Progenitor cell of endocrine pancreas (in vitro differentiated cells): ENCODE results near the gene IFT80. TPM values are rescaled to one million over a fixed set of nuclear protein-coding genes. Genes with fewer than 3 reads are reported as not detected.

ENCODE experiments used
- DNase-seq: peaks from one replicate; pipeline ENCODE4 v3.0.0; 2021; ENCODE audit warnings: low spot score; ENCODE audit not compliant: unreplicated experiment
- H3K27ac Mint-ChIP-seq: 2 replicates; pipeline ENCODE4 v1.8.0; 2021; ENCODE audit warnings: mild to moderate bottlenecking, moderate library complexity, mixed read lengths
- H3K27me3 Mint-ChIP-seq: 2 replicates; pipeline ENCODE4 v1.8.0; 2021; ENCODE audit warnings: mixed read lengths
- H3K36me3 Mint-ChIP-seq: 2 replicates; pipeline ENCODE4 v1.8.0; 2022; ENCODE audit warnings: mixed read lengths; ENCODE audit not compliant: insufficient read depth
- H3K4me1 Mint-ChIP-seq: 2 replicates; pipeline ENCODE4 v1.8.0; 2021; ENCODE audit warnings: low read depth, mixed read lengths
- H3K4me3 Mint-ChIP-seq: 2 replicates; pipeline ENCODE4 v1.8.0; 2021; ENCODE audit warnings: low read depth, mild to moderate bottlenecking, moderate library complexity, mixed read lengths
- H3K9me3 Mint-ChIP-seq: 2 replicates; pipeline ENCODE4 v1.8.0; 2021; ENCODE audit warnings: low read depth, mixed read lengths
- CTCF ChIP-seq: fragments of 200-600 bp; sonication (generic); IDR thresholded peaks from one replicate; pipeline ENCODE4 v1.5.0; 2021; ENCODE audit warnings: antibody characterized with exemption, mild to moderate bottlenecking; ENCODE audit not compliant: unreplicated experiment
- total RNA-seq: library from RNA; stranded (reverse); gene quantifications from 2 replicates; pipeline ENCODE4 v1.2.1, GENCODE V29; 2021

IFT80 gene
- total RNA-seq, 1 donor from 2014 or later = 48.1 TPM

GRCh38 chr3:160220038-160220437 lies 179.0 kb downstream of the IFT80 start:
- no peaks in the 10 kb centered on the region for H3K36me3 Mint-ChIP-seq
- no peak overlapping the region for H3K4me3 Mint-ChIP-seq
- no peaks in the 10 kb centered on the region for H3K9me3 Mint-ChIP-seq
- H3K27me3 Mint-ChIP-seq = peaks cover 85% of the 10 kb centered on the region
- no peak for DNase-seq
- no peak overlapping the region for H3K27ac Mint-ChIP-seq
- TF ChIP-seq CTCF = no peak
- peaks cover 4% of the 10 kb centered on the region for H3K4me1 Mint-ChIP-seq

- no peak for TF ChIP-seq CTCF
- Mint-ChIP-seq H3K27me3 (peaks cover 76% of the 10 kb centered on the region), H3K36me3 (no peaks in the 10 kb centered on the region), H3K9me3 (no peaks in the 10 kb centered on the region), H3K4me3 (no peak overlapping the region), H3K4me1 (peaks cover 4% of the 10 kb centered on the region), H3K27ac (no peak overlapping the region)
- DNase-seq = no peak
These were observed 180.9 kb downstream of the IFT80 start for GRCh38 chr3:160218136-160218535.

- Mint-ChIP-seq H3K4me1 (peaks cover 4% of the 10 kb centered on the region), H3K9me3 (no peaks in the 10 kb centered on the region), H3K27ac (no peak overlapping the region), H3K36me3 (no peaks in the 10 kb centered on the region), H3K4me3 (no peak overlapping the region), H3K27me3 (peaks cover 76% of the 10 kb centered on the region)
- no peak for DNase-seq
- TF ChIP-seq CTCF = no peak
These were observed 181.3 kb downstream of the IFT80 start for GRCh38 chr3:160217675-160218074.

GRCh38 chr3:160213191-160213590 lies 185.8 kb downstream of the IFT80 start:
- H3K4me3 Mint-ChIP-seq = no peak overlapping the region
- H3K27ac Mint-ChIP-seq = no peak overlapping the region

GRCh38 chr3:160210799-160211221 lies 188.2 kb downstream of the IFT80 start:
- Mint-ChIP-seq H3K36me3 (no peaks in the 10 kb centered on the region), H3K9me3 (no peaks in the 10 kb centered on the region), H3K27me3 (peaks cover 82% of the 10 kb centered on the region), H3K27ac (no peak overlapping the region), H3K4me1 (peaks cover 4% of the 10 kb centered on the region), H3K4me3 (no peak overlapping the region)
- no peak for DNase-seq
- TF ChIP-seq CTCF = peak; percentile 16

More at GRCh38 chr3:160213191-160213590, 185.8 kb downstream of the IFT80 start:
- Mint-ChIP-seq H3K36me3 (no peaks in the 10 kb centered on the region), H3K27me3 (peaks cover 76% of the 10 kb centered on the region), H3K9me3 (no peaks in the 10 kb centered on the region), H3K4me1 (peaks cover 4% of the 10 kb centered on the region)
- no peak for DNase-seq
- no peak for TF ChIP-seq CTCF
